ENCODE data around the gene ENOX1. TPM values are rescaled to one million over a fixed set of nuclear protein-coding genes. Genes with fewer than 3 reads are reported as not detected.

Gene ENOX1
- total RNA-seq, 1 donor from 2014 or later: 2.0 TPM

GRCh38 chr13:43274881-43275280 lies 511.9 kb downstream of the ENOX1 start:
- no peak for DNase-seq (ENCODE audit: low spot score)
- H3K4me3 Mint-ChIP-seq (ENCODE audit: unreplicated experiment): no peak overlapping the region
- no peaks in the 10 kb centered on the region for H3K36me3 Mint-ChIP-seq (ENCODE audit: low read depth)
- H3K27me3 Mint-ChIP-seq (ENCODE audit: low read depth): no peaks in the 10 kb centered on the region
- H3K9me3 Mint-ChIP-seq (ENCODE audit: low read depth): no peaks in the 10 kb centered on the region
- H3K4me1 Mint-ChIP-seq (ENCODE audit: low read depth): peaks cover 40% of the 10 kb centered on the region
- TF ChIP-seq CTCF (IDR thresholded peaks at IDR 0.05): no peak
- H3K27ac Mint-ChIP-seq (ENCODE audit: unreplicated experiment): no peak overlapping the region

DNA sequence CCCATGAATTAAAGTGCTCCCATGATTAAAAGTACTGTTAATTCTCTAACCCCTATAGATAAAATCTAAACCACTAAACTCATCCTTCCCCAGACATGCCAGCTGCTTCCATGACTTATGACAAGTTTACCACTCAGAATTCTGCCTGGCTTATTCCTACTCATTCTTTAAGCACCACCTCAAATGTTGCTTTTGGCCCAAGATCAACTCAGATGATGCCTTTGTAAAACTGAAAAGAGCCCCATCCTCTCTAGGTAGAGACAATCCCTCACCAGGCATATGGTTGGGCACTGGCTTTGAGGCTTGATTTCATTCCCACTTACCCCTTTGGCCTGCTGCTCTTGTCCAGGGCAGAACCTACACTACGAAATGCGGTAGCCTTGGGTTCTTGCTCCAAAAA lies 513.4 kb downstream of the ENOX1 start:
- H3K36me3 Mint-ChIP-seq (ENCODE audit: low read depth): no peaks in the 10 kb centered on the region
- DNase-seq (ENCODE audit: low spot score): no peak

GRCh38 chr13:43272851-43273250 lies 513.9 kb downstream of the ENOX1 start:
- no peak overlapping the region for H3K27ac Mint-ChIP-seq (ENCODE audit: unreplicated experiment)
- H3K4me3 Mint-ChIP-seq (ENCODE audit: unreplicated experiment): no peak overlapping the region
- no peaks in the 10 kb centered on the region for H3K36me3 Mint-ChIP-seq (ENCODE audit: low read depth)
- H3K9me3 Mint-ChIP-seq (ENCODE audit: low read depth): no peaks in the 10 kb centered on the region
- no peaks in the 10 kb centered on the region for H3K27me3 Mint-ChIP-seq (ENCODE audit: low read depth)
- no peak for DNase-seq (ENCODE audit: low spot score)
- peaks cover 51% of the 10 kb centered on the region for H3K4me1 Mint-ChIP-seq (ENCODE audit: low read depth)
- no peak for TF ChIP-seq CTCF (IDR thresholded peaks at IDR 0.05)

More for the DNA sequence above, 513.4 kb downstream of the ENOX1 start:
- H3K27ac Mint-ChIP-seq (ENCODE audit: unreplicated experiment): peak overlapping the region; percentile 1
- peaks cover 52% of the 10 kb centered on the region for H3K4me1 Mint-ChIP-seq (ENCODE audit: low read depth)
- H3K9me3 Mint-ChIP-seq (ENCODE audit: low read depth): no peaks in the 10 kb centered on the region
- H3K27me3 Mint-ChIP-seq (ENCODE audit: low read depth): no peaks in the 10 kb centered on the region
- H3K4me3 Mint-ChIP-seq (ENCODE audit: unreplicated experiment): no peak overlapping the region
- no peak for TF ChIP-seq CTCF (IDR thresholded peaks at IDR 0.05)

DNA sequence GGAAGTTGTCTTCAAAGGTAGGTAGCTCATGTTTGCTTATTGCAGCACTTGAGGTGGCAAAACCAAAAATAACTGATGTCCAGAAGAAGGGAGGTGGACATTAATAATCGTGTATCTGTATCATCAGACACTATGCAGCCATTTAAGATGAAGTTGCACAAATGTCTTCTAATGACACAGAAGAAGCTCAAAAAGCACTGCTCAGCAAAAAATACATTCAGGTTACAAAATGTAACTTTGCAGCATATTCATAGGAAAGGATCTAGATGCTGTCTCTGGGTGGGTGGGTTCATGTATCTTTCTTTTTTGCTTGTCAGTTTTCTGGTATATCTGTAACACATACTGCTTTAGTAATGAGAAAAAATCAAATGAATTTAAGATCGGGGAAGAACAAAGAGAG lies 515.6 kb downstream of the ENOX1 start:
- Mint-ChIP-seq H3K27ac (ENCODE audit: unreplicated experiment) (no peak overlapping the region), H3K9me3 (ENCODE audit: low read depth) (no peaks in the 10 kb centered on the region), H3K36me3 (ENCODE audit: low read depth) (no peaks in the 10 kb centered on the region)

GRCh38 chr13:43270130-43270830 lies 516.5 kb downstream of the ENOX1 start:
- no peak for DNase-seq (ENCODE audit: low spot score)
- Mint-ChIP-seq H3K4me3 (ENCODE audit: unreplicated experiment) (no peak overlapping the region), H3K9me3 (ENCODE audit: low read depth) (no peaks in the 10 kb centered on the region), H3K27ac (ENCODE audit: unreplicated experiment) (no peak overlapping the region), H3K36me3 (ENCODE audit: low read depth) (no peaks in the 10 kb centered on the region), H3K27me3 (ENCODE audit: low read depth) (no peaks in the 10 kb centered on the region), H3K4me1 (ENCODE audit: low read depth) (peaks cover 42% of the 10 kb centered on the region)
- no peak for TF ChIP-seq CTCF (IDR thresholded peaks at IDR 0.05)

More for the DNA sequence above, 515.6 kb downstream of the ENOX1 start:
- no peak overlapping the region for H3K4me3 Mint-ChIP-seq (ENCODE audit: unreplicated experiment)
- peaks cover 45% of the 10 kb centered on the region for H3K4me1 Mint-ChIP-seq (ENCODE audit: low read depth)
- no peaks in the 10 kb centered on the region for H3K27me3 Mint-ChIP-seq (ENCODE audit: low read depth)
- DNase-seq (ENCODE audit: low spot score): no peak
- TF ChIP-seq CTCF (IDR thresholded peaks at IDR 0.05): no peak
